HepG2 (cell line): ENCODE measurements around the gene TLR9.

Source experiments
- CREM ChIP-seq, 2 experiments: sonication (generic) in 1 of 2; formaldehyde crosslinking in 1 of 2; IDR thresholded peaks; 2 replicates each; pipeline versions ENCODE4 v1.4.0 to v1.6.1; 2016 to 2020; ENCODE audit warnings: antibody characterized with exemption in 1 of 2, mild to moderate bottlenecking in 1 of 2, missing genetic modification reagents in 1 of 2
- ETV6 ChIP-seq: sonication (generic); formaldehyde crosslinking; conservative IDR thresholded peaks from 2 replicates; pipeline ENCODE4 v1.4.0; 2020; ENCODE audit warnings: missing genetic modification reagents
- HOXA7 ChIP-seq: sonication (generic); formaldehyde crosslinking; IDR thresholded peaks from 2 replicates; pipeline ENCODE4 v1.8.1; 2022; ENCODE audit warnings: mild to moderate bottlenecking, missing genetic modification reagents, moderate library complexity
- NFE2L2 ChIP-seq: fragments of 150-350 bp; IDR thresholded peaks from 2 replicates; pipeline ENCODE4 v1.6.1; 2014; ENCODE audit warnings: low read length
- RBFOX2 ChIP-seq: fragments of 200-400 bp; formaldehyde crosslinking; IDR thresholded peaks from 2 replicates; pipeline ENCODE4 v1.6.1; 2017; ENCODE audit warnings: low read depth, mild to moderate bottlenecking, low read length
- ZNF207 ChIP-seq: fragments of 450-650 bp; IDR thresholded peaks from 2 replicates; pipeline ENCODE4 v1.6.1; 2016; ENCODE audit warnings: antibody characterized with exemption, borderline replicate concordance
- TF ChIP-seq, protein P1 (sequence below): sonication (generic); formaldehyde crosslinking; IDR thresholded peaks from 2 replicates; pipeline ENCODE4 v1.5.0; 2020; ENCODE audit warnings: mild to moderate bottlenecking, missing genetic modification reagents
- TF ChIP-seq, protein P2 (sequence below): sonication (generic); formaldehyde crosslinking; IDR thresholded peaks from 2 replicates; pipeline ENCODE4 v1.5.0; 2020; ENCODE audit warnings: mild to moderate bottlenecking, missing genetic modification reagents, moderate library complexity
- TF ChIP-seq, protein P3 (sequence below): sonication (generic); formaldehyde crosslinking; IDR thresholded peaks from 2 replicates; pipeline ENCODE4 v1.5.1; 2020; ENCODE audit warnings: missing genetic modification reagents, mild to moderate bottlenecking, borderline replicate concordance

DNA sequence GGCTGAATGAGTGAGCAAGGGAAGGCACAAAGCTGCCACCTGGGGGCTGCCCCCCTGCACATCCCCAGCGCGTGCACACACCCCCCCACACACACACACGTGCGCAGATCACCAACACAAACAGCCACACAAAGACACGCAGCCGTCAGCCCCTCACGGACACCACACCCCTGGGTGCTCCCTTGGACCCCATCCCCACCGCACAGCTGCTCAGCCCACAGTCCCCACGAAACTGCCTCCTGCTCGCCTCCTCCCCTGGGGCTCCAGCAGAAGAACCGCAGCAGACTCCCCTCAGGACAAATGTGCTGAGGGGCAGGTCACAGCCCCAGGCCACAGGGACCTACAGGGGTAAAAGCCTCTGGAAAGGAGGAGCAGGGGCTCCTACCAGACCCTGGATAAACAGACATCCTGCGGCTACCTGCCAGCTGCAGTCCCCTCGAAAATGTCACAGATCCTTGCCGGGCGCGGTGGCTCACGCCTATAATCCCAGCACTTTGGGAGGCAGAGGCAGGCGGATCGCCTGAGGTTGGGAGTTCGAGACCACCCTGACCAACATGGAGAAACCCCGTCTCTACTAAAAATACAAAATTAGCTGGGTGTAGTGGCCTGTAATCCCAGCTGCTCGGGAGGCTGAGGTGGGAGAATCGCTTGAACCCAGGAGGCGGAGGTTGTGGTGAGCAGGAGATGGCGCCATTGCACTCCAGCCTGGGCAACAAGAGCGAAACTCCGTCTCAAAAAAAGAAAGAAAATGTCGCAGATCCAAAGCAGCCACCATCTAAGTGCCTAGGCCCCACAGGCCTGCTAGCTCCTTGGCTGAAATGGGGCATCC, 7.0 kb upstream of the TLR9 start:
- TF ChIP-seq, protein P1, sequence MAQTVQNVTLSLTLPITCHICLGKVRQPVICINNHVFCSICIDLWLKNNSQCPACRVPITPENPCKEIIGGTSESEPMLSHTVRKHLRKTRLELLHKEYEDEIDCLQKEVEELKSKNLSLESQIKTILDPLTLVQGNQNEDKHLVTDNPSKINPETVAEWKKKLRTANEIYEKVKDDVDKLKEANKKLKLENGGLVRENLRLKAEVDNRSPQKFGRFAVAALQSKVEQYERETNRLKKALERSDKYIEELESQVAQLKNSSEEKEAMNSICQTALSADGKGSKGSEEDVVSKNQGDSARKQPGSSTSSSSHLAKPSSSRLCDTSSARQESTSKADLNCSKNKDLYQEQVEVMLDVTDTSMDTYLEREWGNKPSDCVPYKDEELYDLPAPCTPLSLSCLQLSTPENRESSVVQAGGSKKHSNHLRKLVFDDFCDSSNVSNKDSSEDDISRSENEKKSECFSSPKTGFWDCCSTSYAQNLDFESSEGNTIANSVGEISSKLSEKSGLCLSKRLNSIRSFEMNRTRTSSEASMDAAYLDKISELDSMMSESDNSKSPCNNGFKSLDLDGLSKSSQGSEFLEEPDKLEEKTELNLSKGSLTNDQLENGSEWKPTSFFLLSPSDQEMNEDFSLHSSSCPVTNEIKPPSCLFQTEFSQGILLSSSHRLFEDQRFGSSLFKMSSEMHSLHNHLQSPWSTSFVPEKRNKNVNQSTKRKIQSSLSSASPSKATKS (CRISPR knock-in tag) = no peak
- TF ChIP-seq NFE2L2 = no peak
- peak; percentile 0; the same call in 1 of the 2 replicates for TF ChIP-seq RBFOX2
- TF ChIP-seq, protein P2, sequence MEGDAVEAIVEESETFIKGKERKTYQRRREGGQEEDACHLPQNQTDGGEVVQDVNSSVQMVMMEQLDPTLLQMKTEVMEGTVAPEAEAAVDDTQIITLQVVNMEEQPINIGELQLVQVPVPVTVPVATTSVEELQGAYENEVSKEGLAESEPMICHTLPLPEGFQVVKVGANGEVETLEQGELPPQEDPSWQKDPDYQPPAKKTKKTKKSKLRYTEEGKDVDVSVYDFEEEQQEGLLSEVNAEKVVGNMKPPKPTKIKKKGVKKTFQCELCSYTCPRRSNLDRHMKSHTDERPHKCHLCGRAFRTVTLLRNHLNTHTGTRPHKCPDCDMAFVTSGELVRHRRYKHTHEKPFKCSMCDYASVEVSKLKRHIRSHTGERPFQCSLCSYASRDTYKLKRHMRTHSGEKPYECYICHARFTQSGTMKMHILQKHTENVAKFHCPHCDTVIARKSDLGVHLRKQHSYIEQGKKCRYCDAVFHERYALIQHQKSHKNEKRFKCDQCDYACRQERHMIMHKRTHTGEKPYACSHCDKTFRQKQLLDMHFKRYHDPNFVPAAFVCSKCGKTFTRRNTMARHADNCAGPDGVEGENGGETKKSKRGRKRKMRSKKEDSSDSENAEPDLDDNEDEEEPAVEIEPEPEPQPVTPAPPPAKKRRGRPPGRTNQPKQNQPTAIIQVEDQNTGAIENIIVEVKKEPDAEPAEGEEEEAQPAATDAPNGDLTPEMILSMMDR = peak; percentile 44; the same call in 1 of the 2 replicates
- TF ChIP-seq, protein P3, sequence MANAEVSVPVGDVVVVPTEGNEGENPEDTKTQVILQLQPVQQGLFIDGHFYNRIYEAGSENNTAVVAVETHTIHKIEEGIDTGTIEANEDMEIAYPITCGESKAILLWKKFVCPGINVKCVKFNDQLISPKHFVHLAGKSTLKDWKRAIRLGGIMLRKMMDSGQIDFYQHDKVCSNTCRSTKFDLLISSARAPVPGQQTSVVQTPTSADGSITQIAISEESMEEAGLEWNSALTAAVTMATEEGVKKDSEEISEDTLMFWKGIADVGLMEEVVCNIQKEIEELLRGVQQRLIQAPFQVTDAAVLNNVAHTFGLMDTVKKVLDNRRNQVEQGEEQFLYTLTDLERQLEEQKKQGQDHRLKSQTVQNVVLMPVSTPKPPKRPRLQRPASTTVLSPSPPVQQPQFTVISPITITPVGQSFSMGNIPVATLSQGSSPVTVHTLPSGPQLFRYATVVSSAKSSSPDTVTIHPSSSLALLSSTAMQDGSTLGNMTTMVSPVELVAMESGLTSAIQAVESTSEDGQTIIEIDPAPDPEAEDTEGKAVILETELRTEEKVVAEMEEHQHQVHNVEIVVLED (CRISPR knock-in tag) = no peak
- TF ChIP-seq CREM (IDR thresholded peaks at IDR 0.05) = no peak
- TF ChIP-seq CREM (CRISPR knock-in tag; IDR thresholded peaks at IDR 0.05) = no peak
- no peak for TF ChIP-seq ETV6 (CRISPR knock-in tag)
- no peak for TF ChIP-seq ZNF207
- no peak for TF ChIP-seq HOXA7
